HCT116 (cell line): ENCODE results near the gene CES4A. TPM values are rescaled to one million over a fixed set of nuclear protein-coding genes. Genes with fewer than 3 reads are reported as not detected.

Experiments
- ATAC-seq: fragments of 200-7000 bp; cut with Tn5 transposase; 2 replicates; pipeline ENCODE4 v1.9.1; 2020; ENCODE audit warnings: mild to moderate bottlenecking, moderate library complexity
- BruUV-seq: library from RNA; stranded (reverse); fragments of 400-500 nt; replicated peaks from 2 replicates; lab custom pipeline; 2021; lab: Mats Ljungman, UMichigan
- CTCF ChIA-PET: fragments of 300-600 bp; sonication (Branson Sonifier 250); formaldehyde crosslinking; loops from one replicate; lab custom pipeline; 2021; ENCODE audit warnings: antibody characterized with exemption; lab: Charles Lee
- POLR2A ChIA-PET: fragments of 300-600, 350-600 bp; sonication (Branson Sonifier 250); formaldehyde crosslinking; loops from one replicate; lab custom pipeline; 2021; ENCODE audit warnings: antibody characterized with exemption; lab: Charles Lee
- RAD21 ChIA-PET, 2 experiments: fragments of 300-600 bp; sonication (Branson Sonifier 250); formaldehyde crosslinking; loops; one replicate each; lab custom pipeline; 2023; ENCODE audit warnings: low total read pairs in 2 of 2; ENCODE audit not compliant: uncharacterized antibody in 2 of 2, unreplicated experiment in 2 of 2, low non-redundant PET in 1 of 2; lab: Charles Lee
- DNase-seq: peaks from one replicate; pipeline ENCODE4 v3.0.0-alpha.2; 2010; ENCODE audit warnings: low read depth, low spot score
- H2AFZ ChIP-seq: fragments of 200-600 bp; shearing (Covaris generic), sonication (generic); 2 replicates; pipeline ENCODE4 v1.6.1; 2017; ENCODE audit warnings: low read depth, mixed run types, mixed read lengths, antibody characterized with exemption, low read length; ENCODE audit not compliant: poor library complexity, severe bottlenecking
- H3K27ac ChIP-seq: 2 replicates; pipeline ENCODE4 v1.5.1; 2012; ENCODE audit warnings: low read depth, low read length
- H3K27me3 ChIP-seq: fragments of 200-600 bp; sonication (generic); 2 replicates; pipeline ENCODE4 v1.6.1; 2016; ENCODE audit warnings: mixed run types, low read length, mixed read lengths; ENCODE audit not compliant: insufficient read depth
- H3K36me3 ChIP-seq, 2 experiments: fragments of 200-500 bp in 1 of 2; fragments of 200-600 bp in 1 of 2; sonication (Bioruptor generic) in 1 of 2; sonication (generic) in 1 of 2; 2 replicates each; pipeline versions ENCODE4 v1.5.1 to v1.6.1; 2014 to 2016; ENCODE audit warnings: low read length in 2 of 2, inconsistent platforms in 1 of 2, mixed read lengths in 1 of 2, mixed run types in 1 of 2; ENCODE audit not compliant: insufficient read depth in 2 of 2, control insufficient read depth in 1 of 2
- H3K4me1 ChIP-seq, 2 experiments: fragments of 200-600 bp in 1 of 2; sonication (generic) in 1 of 2; 2 replicates each; pipeline versions ENCODE4 v1.5.1 to v1.6.1; 2012 to 2017; ENCODE audit warnings: low read length in 2 of 2, inconsistent platforms in 1 of 2, mild to moderate bottlenecking in 1 of 2, mixed read lengths in 1 of 2, mixed run types in 1 of 2, moderate library complexity in 1 of 2; ENCODE audit not compliant: insufficient read depth in 2 of 2, control insufficient read depth in 1 of 2
- H3K4me2 ChIP-seq: fragments of 200-600 bp; sonication (generic); 2 replicates; pipeline ENCODE4 v1.6.1; 2017; ENCODE audit warnings: mixed run types, low read length, mixed read lengths
- H3K4me3 ChIP-seq, 2 experiments: fragments of 200-600 bp in 1 of 2; sonication (generic) in 1 of 2; replicated peaks in 1 of 2; 2 replicates each; pipeline ENCODE4 v1.5.1; 2011 to 2016; ENCODE audit warnings: low read length in 2 of 2, control low read depth in 1 of 2, low read depth in 1 of 2, mild to moderate bottlenecking in 1 of 2, mixed read lengths in 1 of 2, mixed run types in 1 of 2
- H3K79me2 ChIP-seq: fragments of 200-600 bp; sonication (generic); 2 replicates; pipeline ENCODE4 v1.6.1; 2017; ENCODE audit warnings: mild to moderate bottlenecking, mixed run types, low read length, moderate library complexity, mixed read lengths; ENCODE audit not compliant: insufficient read depth
- H3K9ac ChIP-seq: fragments of 200-600 bp; sonication (generic); 2 replicates; pipeline ENCODE4 v1.6.1; 2016; ENCODE audit warnings: low read length, mixed read lengths
- H3K9me2 ChIP-seq: fragments of 200-600 bp; sonication (generic), shearing (Covaris generic); 2 replicates; pipeline ENCODE4 v1.6.1; 2017; ENCODE audit warnings: mixed run types, mild to moderate bottlenecking, moderate library complexity; ENCODE audit not compliant: insufficient read depth
- H3K9me3 ChIP-seq, 2 experiments: fragments of 200-500 bp in 1 of 2; fragments of 200-600 bp in 1 of 2; sonication (Bioruptor generic) in 1 of 2; sonication (generic) in 1 of 2; 2 replicates each; pipeline ENCODE4 v1.6.1; 2014 to 2017; ENCODE audit warnings: low read length in 2 of 2, mixed read lengths in 2 of 2, inconsistent platforms in 1 of 2, low read depth in 1 of 2, mild to moderate bottlenecking in 1 of 2, mixed run types in 1 of 2, moderate library complexity in 1 of 2; ENCODE audit not compliant: control insufficient read depth in 1 of 2, insufficient read depth in 1 of 2
- H4K20me1 ChIP-seq: fragments of 200-600 bp; sonication (generic), shearing (Covaris generic); 2 replicates; pipeline ENCODE4 v1.6.1; 2017; ENCODE audit warnings: mixed run types, mild to moderate bottlenecking, moderate library complexity; ENCODE audit not compliant: insufficient read depth
- CBX3 ChIP-seq: IDR thresholded peaks from 2 replicates; pipeline ENCODE4 v1.6.1; 2012; ENCODE audit warnings: low read depth
- ELF1 ChIP-seq: IDR thresholded peaks from 2 replicates; pipeline ENCODE4 v1.6.1; 2012; ENCODE audit warnings: low read depth, borderline replicate concordance
- RAD21 ChIP-seq: IDR thresholded peaks from 2 replicates; pipeline ENCODE4 v1.6.1; 2012; ENCODE audit warnings: low read depth, mild to moderate bottlenecking
- TCF7L2 ChIP-seq: IDR thresholded peaks from 2 replicates; pipeline ENCODE4 v1.7.0; 2011; ENCODE audit warnings: borderline replicate concordance, inconsistent platforms; ENCODE audit not compliant: insufficient read depth, insufficient read length; ENCODE audit errors: extremely low read depth
- ZNF274 ChIP-seq: fragments of 200-500 bp; sonication (Bioruptor generic); IDR thresholded peaks from 2 replicates; pipeline ENCODE4 v1.6.1; 2014; ENCODE audit warnings: mild to moderate bottlenecking, low read depth, low read length, inconsistent platforms
- intact Hi-C: fragments of 100-400 bp; cut with micrococcal nuclease; formaldehyde crosslinking; loops from 2 replicates; pipeline ENCODE4 v1.10.0; 2022
- total RNA-seq: library from RNA; stranded (reverse); gene quantifications from one replicate; pipeline ENCODE4 v1.2.1, GENCODE V29; 2021; ENCODE audit not compliant: unreplicated experiment
- TF ChIP-seq, protein P1 (sequence below): IDR thresholded peaks from 2 replicates; pipeline ENCODE4 v1.6.1; 2012; ENCODE audit warnings: low read depth
- TF ChIP-seq, protein P2 (sequence below): IDR thresholded peaks from 2 replicates; pipeline ENCODE4 v1.6.1; 2011; ENCODE audit warnings: mild to moderate bottlenecking, low read length, moderate library complexity; ENCODE audit not compliant: insufficient replicate concordance; ENCODE audit errors: extremely low read depth
- TF ChIP-seq, protein P3 (sequence below), 3 experiments: fragments of 200-600 bp in 1 of 3; sonication (generic) in 1 of 3; IDR thresholded peaks in 2 of 3; conservative IDR thresholded peaks in 1 of 3; 2 replicates each; pipeline ENCODE4 v1.5.1; 2012 to 2017; ENCODE audit warnings: low read depth in 2 of 3, low read length in 2 of 3, antibody characterized with exemption in 1 of 3, borderline replicate concordance in 1 of 3, control low read depth in 1 of 3, mild to moderate bottlenecking in 1 of 3, mixed read lengths in 1 of 3, mixed run types in 1 of 3, moderate library complexity in 1 of 3; ENCODE audit not compliant: insufficient read depth in 1 of 3

CES4A gene
- total RNA-seq, 1 experiment from 2014 or later: not detected

DNA sequence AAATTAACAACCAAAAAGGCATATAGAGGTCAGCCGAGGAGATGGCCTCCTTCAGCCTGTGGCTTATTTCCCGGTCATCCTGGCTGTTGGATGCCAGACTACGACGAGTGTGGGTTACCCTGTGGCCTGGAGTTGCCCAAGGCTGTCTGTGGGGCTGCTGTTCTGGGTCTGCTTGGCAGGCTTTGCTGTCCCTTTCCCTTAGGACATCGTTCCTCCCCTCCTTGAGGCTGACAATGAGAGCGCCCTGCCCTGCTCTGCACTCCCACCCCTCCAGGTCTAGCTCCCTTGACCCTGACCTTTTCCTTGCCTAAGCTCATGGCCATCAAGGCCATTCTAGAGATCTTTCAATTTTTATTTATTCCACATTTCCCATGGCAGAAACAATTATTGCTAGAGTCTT lies 38.7 kb downstream of the CES4A start:
- no TSS peak for BruUV-seq
- ATAC-seq: no peak
- POLR2A ChIA-PET: interaction anchor here (1.4 kb wide), 1 partner anchor 9 kb away, joined by 4 read pairs; no protein-coding TSS in a partner anchor

DNA sequence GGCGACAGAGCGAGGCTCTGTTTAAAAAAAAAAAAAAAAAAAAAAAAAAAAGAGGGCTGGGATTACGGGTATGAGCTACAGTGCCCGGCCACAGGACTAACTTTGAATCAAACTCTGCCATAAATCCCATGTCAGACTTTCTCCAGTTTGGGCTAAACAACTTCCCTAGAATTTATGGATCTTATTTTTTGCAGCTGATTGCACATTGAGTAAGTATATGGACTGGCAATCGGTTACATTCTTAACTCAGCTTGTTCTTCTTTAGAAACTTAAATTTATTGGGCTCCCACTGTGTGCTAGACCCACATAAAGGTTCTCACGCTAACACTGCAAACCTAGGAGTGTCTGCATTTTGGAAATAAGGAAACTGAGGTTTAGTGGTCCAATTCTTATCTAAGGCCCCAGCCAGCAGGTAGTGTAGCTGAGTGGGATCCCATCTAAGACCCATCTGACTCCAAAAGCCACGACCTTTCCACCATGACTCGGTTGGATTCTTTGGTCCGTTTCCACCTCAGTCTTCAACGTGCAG lies 39.8 kb downstream of the CES4A start:
- DNase-seq: no peak
- Histone ChIP-seq H3K4me2 (peak overlapping the region; percentile 99), H3K4me3 (peak overlapping the region; percentile 77 to 81), H3K9me2 (no peaks in the 10 kb centered on the region), H3K27ac (peak overlapping the region; percentile 74), H3K9me3 (no peaks in the 10 kb centered on the region), H3K27me3 (no peaks in the 10 kb centered on the region), H2AFZ (peak overlapping the region; percentile 56), H3K36me3 (peaks cover 4 to 13% of the 10 kb centered on the region in 2 experiments; a peak in 3 of 4 replicates), H3K79me2 (peaks cover 47% of the 10 kb centered on the region), H3K9ac (peak overlapping the region; percentile 94), H4K20me1 (no peaks in the 10 kb centered on the region), H3K4me1 (peaks cover 12 to 24% of the 10 kb centered on the region in 2 experiments; a peak in 3 of 4 replicates)
- CTCF ChIA-PET: interaction anchor here (3.2 kb wide), 1 partner anchor 10 kb away, joined by 19 read pairs; no protein-coding TSS in a partner anchor
- no peak for ATAC-seq
- intact Hi-C loops: no loop called here
- TSS peak; percentile 98 for BruUV-seq
- no peak for TF ChIP-seq ZNF274
- TF ChIP-seq RAD21: no peak
- TF ChIP-seq, protein P1, sequence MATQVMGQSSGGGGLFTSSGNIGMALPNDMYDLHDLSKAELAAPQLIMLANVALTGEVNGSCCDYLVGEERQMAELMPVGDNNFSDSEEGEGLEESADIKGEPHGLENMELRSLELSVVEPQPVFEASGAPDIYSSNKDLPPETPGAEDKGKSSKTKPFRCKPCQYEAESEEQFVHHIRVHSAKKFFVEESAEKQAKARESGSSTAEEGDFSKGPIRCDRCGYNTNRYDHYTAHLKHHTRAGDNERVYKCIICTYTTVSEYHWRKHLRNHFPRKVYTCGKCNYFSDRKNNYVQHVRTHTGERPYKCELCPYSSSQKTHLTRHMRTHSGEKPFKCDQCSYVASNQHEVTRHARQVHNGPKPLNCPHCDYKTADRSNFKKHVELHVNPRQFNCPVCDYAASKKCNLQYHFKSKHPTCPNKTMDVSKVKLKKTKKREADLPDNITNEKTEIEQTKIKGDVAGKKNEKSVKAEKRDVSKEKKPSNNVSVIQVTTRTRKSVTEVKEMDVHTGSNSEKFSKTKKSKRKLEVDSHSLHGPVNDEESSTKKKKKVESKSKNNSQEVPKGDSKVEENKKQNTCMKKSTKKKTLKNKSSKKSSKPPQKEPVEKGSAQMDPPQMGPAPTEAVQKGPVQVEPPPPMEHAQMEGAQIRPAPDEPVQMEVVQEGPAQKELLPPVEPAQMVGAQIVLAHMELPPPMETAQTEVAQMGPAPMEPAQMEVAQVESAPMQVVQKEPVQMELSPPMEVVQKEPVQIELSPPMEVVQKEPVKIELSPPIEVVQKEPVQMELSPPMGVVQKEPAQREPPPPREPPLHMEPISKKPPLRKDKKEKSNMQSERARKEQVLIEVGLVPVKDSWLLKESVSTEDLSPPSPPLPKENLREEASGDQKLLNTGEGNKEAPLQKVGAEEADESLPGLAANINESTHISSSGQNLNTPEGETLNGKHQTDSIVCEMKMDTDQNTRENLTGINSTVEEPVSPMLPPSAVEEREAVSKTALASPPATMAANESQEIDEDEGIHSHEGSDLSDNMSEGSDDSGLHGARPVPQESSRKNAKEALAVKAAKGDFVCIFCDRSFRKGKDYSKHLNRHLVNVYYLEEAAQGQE: no peak
- TF ChIP-seq ELF1: no peak
- no peak for TF ChIP-seq CBX3
- TF ChIP-seq, protein P2, sequence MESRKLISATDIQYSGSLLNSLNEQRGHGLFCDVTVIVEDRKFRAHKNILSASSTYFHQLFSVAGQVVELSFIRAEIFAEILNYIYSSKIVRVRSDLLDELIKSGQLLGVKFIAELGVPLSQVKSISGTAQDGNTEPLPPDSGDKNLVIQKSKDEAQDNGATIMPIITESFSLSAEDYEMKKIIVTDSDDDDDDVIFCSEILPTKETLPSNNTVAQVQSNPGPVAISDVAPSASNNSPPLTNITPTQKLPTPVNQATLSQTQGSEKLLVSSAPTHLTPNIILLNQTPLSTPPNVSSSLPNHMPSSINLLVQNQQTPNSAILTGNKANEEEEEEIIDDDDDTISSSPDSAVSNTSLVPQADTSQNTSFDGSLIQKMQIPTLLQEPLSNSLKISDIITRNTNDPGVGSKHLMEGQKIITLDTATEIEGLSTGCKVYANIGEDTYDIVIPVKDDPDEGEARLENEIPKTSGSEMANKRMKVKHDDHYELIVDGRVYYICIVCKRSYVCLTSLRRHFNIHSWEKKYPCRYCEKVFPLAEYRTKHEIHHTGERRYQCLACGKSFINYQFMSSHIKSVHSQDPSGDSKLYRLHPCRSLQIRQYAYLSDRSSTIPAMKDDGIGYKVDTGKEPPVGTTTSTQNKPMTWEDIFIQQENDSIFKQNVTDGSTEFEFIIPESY: no peak
- TF ChIP-seq TCF7L2: no peak
- TF ChIP-seq, protein P3, sequence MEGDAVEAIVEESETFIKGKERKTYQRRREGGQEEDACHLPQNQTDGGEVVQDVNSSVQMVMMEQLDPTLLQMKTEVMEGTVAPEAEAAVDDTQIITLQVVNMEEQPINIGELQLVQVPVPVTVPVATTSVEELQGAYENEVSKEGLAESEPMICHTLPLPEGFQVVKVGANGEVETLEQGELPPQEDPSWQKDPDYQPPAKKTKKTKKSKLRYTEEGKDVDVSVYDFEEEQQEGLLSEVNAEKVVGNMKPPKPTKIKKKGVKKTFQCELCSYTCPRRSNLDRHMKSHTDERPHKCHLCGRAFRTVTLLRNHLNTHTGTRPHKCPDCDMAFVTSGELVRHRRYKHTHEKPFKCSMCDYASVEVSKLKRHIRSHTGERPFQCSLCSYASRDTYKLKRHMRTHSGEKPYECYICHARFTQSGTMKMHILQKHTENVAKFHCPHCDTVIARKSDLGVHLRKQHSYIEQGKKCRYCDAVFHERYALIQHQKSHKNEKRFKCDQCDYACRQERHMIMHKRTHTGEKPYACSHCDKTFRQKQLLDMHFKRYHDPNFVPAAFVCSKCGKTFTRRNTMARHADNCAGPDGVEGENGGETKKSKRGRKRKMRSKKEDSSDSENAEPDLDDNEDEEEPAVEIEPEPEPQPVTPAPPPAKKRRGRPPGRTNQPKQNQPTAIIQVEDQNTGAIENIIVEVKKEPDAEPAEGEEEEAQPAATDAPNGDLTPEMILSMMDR (IDR thresholded peaks at IDR 0.05 in 2 of 3, conservative IDR thresholded peaks at IDR 0.05 in 1 of 3; ENCODE audit: borderline replicate concordance in 1 of 3, insufficient read depth in 1 of 3, low read depth in 2 of 3, low read length in 2 of 3): peak in 1 of 3 experiments; percentile 35; a peak in 1 of 6 replicates
- POLR2A ChIA-PET: interaction anchor here (1.1 to 1.3 kb wide), 3 partner anchors 9 to 143 kb away, joined by 3 to 7 read pairs (median 4); no protein-coding TSS in a partner anchor
- RAD21 ChIA-PET: interaction anchor here in 1 of 2 experiments (0.8 kb wide), 1 partner anchor 129 kb away, joined by 4 read pairs; no protein-coding TSS in a partner anchor

More for the DNA sequence above, 38.7 kb downstream of the CES4A start:
- H3K9me2 ChIP-seq: no peaks in the 10 kb centered on the region
- no peak overlapping the region for H3K4me3 ChIP-seq
- H3K27me3 ChIP-seq: no peaks in the 10 kb centered on the region
- H3K79me2 ChIP-seq: peaks cover 35% of the 10 kb centered on the region
- CTCF ChIA-PET: interaction anchor here (0.5 to 3.2 kb wide), 3 partner anchors 9 to 155 kb away, joined by 3 to 19 read pairs (median 3); no protein-coding TSS in a partner anchor
- H3K36me3 ChIP-seq: peaks cover 4 to 7% of the 10 kb centered on the region in 2 experiments; a peak in 3 of 4 replicates
- intact Hi-C loops: no loop called here
- H3K4me2 ChIP-seq: no peak overlapping the region
- H3K9ac ChIP-seq: no peak overlapping the region
- no peak overlapping the region for H3K27ac ChIP-seq
- no peak overlapping the region for H2AFZ ChIP-seq
- H3K9me3 ChIP-seq: no peaks in the 10 kb centered on the region
- H4K20me1 ChIP-seq: no peaks in the 10 kb centered on the region
- TF ChIP-seq RAD21 (no peak), ZNF274 (no peak)
- DNase-seq: no peak
- H3K4me1 ChIP-seq: peaks cover 12 to 24% of the 10 kb centered on the region in 2 experiments; a peak in 3 of 4 replicates
- RAD21 ChIA-PET: no interaction called here
